ENCODE measurements around the gene NQO2. TPM values are rescaled to one million over a fixed set of nuclear protein-coding genes. Genes with fewer than 3 reads are reported as not detected.
A peak's percentile ranks its signal among the peaks of the same experiment; 100 is the strongest.

NQO2 gene
- total and polyA plus RNA-seq, 2 experiments from 2014 or later = 23.4 to 38.5 TPM

GRCh38 chr6:3031857-3032640 is 32.4 kb downstream of the NQO2 start:
- no peak overlapping the region for H3K4me2 ChIP-seq
- no peak for DNase-seq (ENCODE audit: low spot score)
- H3K4me1 ChIP-seq (ENCODE audit: insufficient read depth) = no peaks in the 10 kb centered on the region
- no peaks in the 10 kb centered on the region for H4K20me1 ChIP-seq (ENCODE audit: insufficient read depth, poor library complexity, severe bottlenecking)
- WGBS (ENCODE audit: low lambda C conversion rate, missing lambda C conversion rate) = 74% methylated on average over 15 of the region's 15 CpGs
- no peaks in the 10 kb centered on the region for H3K9me2 ChIP-seq (replicated peaks; ENCODE audit: insufficient read depth)
- no peak overlapping the region for H2AFZ ChIP-seq
- H3K79me2 ChIP-seq = no peaks in the 10 kb centered on the region
- no peak overlapping the region for H3K27ac ChIP-seq
- H3K36me3 ChIP-seq (replicated peaks; ENCODE audit: insufficient read depth, low read depth) = no peaks in the 10 kb centered on the region
- TF ChIP-seq EZH2 (IDR thresholded peaks at IDR 0.05; ENCODE audit: borderline replicate concordance) = no peak
- H3K9me3 ChIP-seq (ENCODE audit: low read depth) = no peaks in the 10 kb centered on the region
- H3K27me3 ChIP-seq = no peaks in the 10 kb centered on the region
- H3K4me3 ChIP-seq = no peak overlapping the region

GRCh38 chr6:3032986-3033385 is 33.3 kb downstream of the NQO2 start:
- Histone ChIP-seq H2AFZ (no peak overlapping the region), H3K4me3 (no peak overlapping the region)
- peak; percentile 42 for DNase-seq (ENCODE audit: low spot score)

GRCh38 chr6:3033652-3034051 is 34.0 kb downstream of the NQO2 start:
- no peak overlapping the region for H3K4me3 ChIP-seq
- H3K79me2 ChIP-seq = no peaks in the 10 kb centered on the region
- H3K27ac ChIP-seq = peak overlapping the region; percentile 15
- H3K9me2 ChIP-seq (replicated peaks; ENCODE audit: insufficient read depth) = no peaks in the 10 kb centered on the region
- H3K36me3 ChIP-seq (replicated peaks; ENCODE audit: insufficient read depth, low read depth) = no peaks in the 10 kb centered on the region
- DNase-seq (ENCODE audit: low spot score) = no peak
- H3K4me1 ChIP-seq (ENCODE audit: insufficient read depth) = no peaks in the 10 kb centered on the region
- H3K27me3 ChIP-seq = no peaks in the 10 kb centered on the region
- no peak overlapping the region for H3K4me2 ChIP-seq
- no peaks in the 10 kb centered on the region for H4K20me1 ChIP-seq (ENCODE audit: insufficient read depth, poor library complexity, severe bottlenecking)
- WGBS (ENCODE audit: low lambda C conversion rate, missing lambda C conversion rate) = 94% methylated on average over 5 of the region's 5 CpGs
- no peaks in the 10 kb centered on the region for H3K9me3 ChIP-seq (ENCODE audit: low read depth)
- no peak overlapping the region for H2AFZ ChIP-seq
- TF ChIP-seq CTCF (IDR thresholded peaks at IDR 0.05; ENCODE audit: poor library complexity) (no peak), EZH2 (IDR thresholded peaks at IDR 0.05; ENCODE audit: borderline replicate concordance) (no peak), EZH2phosphoT487 (IDR thresholded peaks at IDR 0.05; ENCODE audit: low read depth, severe bottlenecking, unreplicated experiment) (no peak)

More at GRCh38 chr6:3032986-3033385, 33.3 kb downstream of the NQO2 start:
- TF ChIP-seq EZH2 (IDR thresholded peaks at IDR 0.05; ENCODE audit: borderline replicate concordance) = no peak
- TF ChIP-seq EZH2phosphoT487 (IDR thresholded peaks at IDR 0.05; ENCODE audit: low read depth, severe bottlenecking, unreplicated experiment) = no peak
- TF ChIP-seq CTCF (IDR thresholded peaks at IDR 0.05; ENCODE audit: poor library complexity) = no peak
- WGBS (ENCODE audit: low lambda C conversion rate, missing lambda C conversion rate) = 83% methylated on average over 3 of the region's 3 CpGs
- H3K4me2 ChIP-seq = no peak overlapping the region
- no peaks in the 10 kb centered on the region for H3K9me2 ChIP-seq (replicated peaks; ENCODE audit: insufficient read depth)
- H3K27me3 ChIP-seq = no peaks in the 10 kb centered on the region
- H3K36me3 ChIP-seq (replicated peaks; ENCODE audit: insufficient read depth, low read depth) = no peaks in the 10 kb centered on the region
- no peaks in the 10 kb centered on the region for H3K79me2 ChIP-seq
- peak overlapping the region; percentile 26 for H3K27ac ChIP-seq
- no peaks in the 10 kb centered on the region for H3K9me3 ChIP-seq (ENCODE audit: low read depth)
- H4K20me1 ChIP-seq (ENCODE audit: insufficient read depth, poor library complexity, severe bottlenecking) = no peaks in the 10 kb centered on the region
- H3K4me1 ChIP-seq (ENCODE audit: insufficient read depth) = no peaks in the 10 kb centered on the region

GRCh38 chr6:3035397-3035796 is 35.7 kb downstream of the NQO2 start:
- Histone ChIP-seq H3K27ac (no peak overlapping the region), H3K79me2 (no peaks in the 10 kb centered on the region), H2AFZ (no peak overlapping the region), H3K9me2 (replicated peaks; ENCODE audit: insufficient read depth) (no peaks in the 10 kb centered on the region), H3K36me3 (replicated peaks; ENCODE audit: insufficient read depth, low read depth) (no peaks in the 10 kb centered on the region), H3K4me2 (no peak overlapping the region), H3K4me1 (ENCODE audit: insufficient read depth) (no peaks in the 10 kb centered on the region), H3K4me3 (no peak overlapping the region), H3K9me3 (ENCODE audit: low read depth) (no peaks in the 10 kb centered on the region), H4K20me1 (ENCODE audit: insufficient read depth, poor library complexity, severe bottlenecking) (no peaks in the 10 kb centered on the region), H3K27me3 (no peaks in the 10 kb centered on the region)
- WGBS (ENCODE audit: low lambda C conversion rate, missing lambda C conversion rate) = 82% methylated on average over 5 of the region's 5 CpGs
- TF ChIP-seq EZH2 (IDR thresholded peaks at IDR 0.05; ENCODE audit: borderline replicate concordance) = no peak
- no peak for TF ChIP-seq EZH2phosphoT487 (IDR thresholded peaks at IDR 0.05; ENCODE audit: low read depth, severe bottlenecking, unreplicated experiment)
- TF ChIP-seq CTCF (IDR thresholded peaks at IDR 0.05; ENCODE audit: poor library complexity) = no peak
- DNase-seq (ENCODE audit: low spot score) = no peak

All from hepatocyte (in vitro differentiated cells).